HT-29 (cell line): ENCODE measurements around the gene PLOD1. TPM values are rescaled to one million over a fixed set of nuclear protein-coding genes. Genes with fewer than 3 reads are reported as not detected.
"Not testable (repeated sequence)": the region's sequence is repeated elsewhere in the genome, so short reads cannot be mapped to it uniquely, and the experiment has no call there.

Source experiments
- DNase-seq: peaks from one replicate; pipeline ENCODE4 v3.0.0-alpha.2; 2015; ENCODE audit warnings: low spot score
- total RNA-seq: library from RNA; depleted of rRNA; stranded (reverse); fragments of >200 nt; shearing (Covaris generic); gene quantifications from 2 replicates; pipeline ENCODE4 v1.2.3, GENCODE V29; 2014

PLOD1 gene
- total RNA-seq, 1 experiment from 2014 or later, result 45.6 TPM

GRCh38 chr1:11912482-11913216, 21.9 kb upstream of the PLOD1 start:
- not testable (repeated sequence) for DNase-seq

DNA sequence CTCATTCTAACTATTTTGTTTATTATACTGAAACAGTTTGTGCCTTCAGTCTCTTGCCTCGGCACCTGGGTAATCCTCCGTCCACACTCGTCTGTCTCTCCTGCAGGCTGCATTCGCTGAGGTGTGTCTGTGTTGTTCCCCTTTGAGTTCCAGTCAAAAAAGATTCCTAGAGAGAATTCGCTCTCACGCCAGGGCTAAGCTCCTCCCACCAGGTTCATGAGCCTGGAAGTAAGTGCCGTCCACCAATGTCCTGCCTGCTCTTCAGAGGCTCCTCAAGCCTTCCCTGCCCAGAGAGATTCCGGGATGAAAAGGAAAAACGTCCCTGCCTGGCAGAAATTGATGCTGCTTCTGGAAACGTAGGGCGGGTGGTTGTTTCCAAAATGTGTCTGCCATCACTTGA, 21.2 kb upstream of the PLOD1 start:
- peak; percentile 51 for DNase-seq

- no peak for DNase-seq
These were observed 20.5 kb upstream of the PLOD1 start for GRCh38 chr1:11914024-11914423.

DNA sequence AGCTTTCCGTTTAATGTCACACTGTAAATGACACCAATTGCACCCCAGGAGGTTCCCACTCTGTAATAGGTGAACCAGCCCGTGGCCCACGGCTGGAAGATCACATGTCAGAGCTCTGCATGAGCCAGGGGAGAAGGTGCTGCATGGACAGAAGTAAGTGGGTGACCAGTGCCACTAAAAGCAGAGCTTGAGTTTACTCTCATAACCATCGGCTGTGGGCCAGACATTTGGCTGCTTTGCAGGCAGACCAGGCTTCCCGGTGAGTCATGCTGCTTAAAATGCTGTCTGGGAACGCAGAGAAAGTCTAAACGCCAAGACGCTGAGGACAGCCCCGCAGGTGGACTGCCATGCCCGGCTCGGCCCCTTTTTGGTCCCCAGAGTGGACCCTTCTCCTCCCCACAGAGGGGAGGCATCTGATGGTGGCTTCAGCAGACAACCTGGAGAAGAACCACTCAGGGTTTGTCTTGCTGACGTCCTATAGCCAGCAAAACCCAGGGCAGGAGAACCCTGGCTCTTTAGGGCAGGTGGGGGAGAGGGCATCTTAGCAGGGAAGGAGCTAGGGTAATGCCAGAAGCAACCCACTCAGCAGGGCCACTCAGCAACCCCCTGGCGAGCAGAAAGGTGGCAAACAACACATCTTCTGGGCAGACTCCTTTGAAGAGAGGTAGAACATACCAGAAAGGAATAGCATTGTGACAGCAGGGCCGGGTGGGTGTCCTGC, 15.6 kb upstream of the PLOD1 start:
- no peak for DNase-seq

GRCh38 chr1:11919621-11920020, 14.9 kb upstream of the PLOD1 start:
- DNase-seq, result no peak

DNA sequence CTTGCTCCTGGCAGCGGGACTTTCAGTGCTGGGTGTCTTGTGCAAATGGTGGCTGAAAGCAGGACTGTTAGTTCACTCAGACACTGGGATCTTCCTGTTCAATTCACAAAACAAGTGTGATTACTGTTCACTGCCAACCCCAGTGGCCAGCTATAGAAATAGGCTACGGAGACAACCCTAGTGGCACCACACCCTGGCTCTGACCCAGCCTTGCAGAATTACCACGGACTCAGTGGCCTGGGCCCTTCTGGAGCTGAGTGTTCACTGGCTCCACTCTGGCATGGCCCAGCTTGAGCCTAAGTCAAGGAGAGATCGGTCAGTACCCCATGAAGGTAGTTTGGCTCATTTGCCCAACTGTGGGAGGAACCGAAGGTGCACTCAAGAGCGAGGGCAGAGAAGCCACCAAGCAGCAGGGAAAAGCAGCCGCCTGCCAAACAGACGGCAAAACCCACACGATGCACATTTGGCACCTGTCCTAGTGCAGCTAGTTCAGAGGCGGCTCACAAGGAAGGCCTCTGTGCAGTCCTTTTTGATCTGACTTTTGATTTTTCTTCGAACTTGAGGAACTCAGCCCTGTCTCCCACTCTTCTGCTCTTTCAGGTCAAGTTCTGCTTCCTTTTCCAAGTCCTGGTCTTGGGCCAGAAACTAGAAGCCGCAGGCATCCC, 14.1 kb upstream of the PLOD1 start:
- DNase-seq, result no peak

DNA sequence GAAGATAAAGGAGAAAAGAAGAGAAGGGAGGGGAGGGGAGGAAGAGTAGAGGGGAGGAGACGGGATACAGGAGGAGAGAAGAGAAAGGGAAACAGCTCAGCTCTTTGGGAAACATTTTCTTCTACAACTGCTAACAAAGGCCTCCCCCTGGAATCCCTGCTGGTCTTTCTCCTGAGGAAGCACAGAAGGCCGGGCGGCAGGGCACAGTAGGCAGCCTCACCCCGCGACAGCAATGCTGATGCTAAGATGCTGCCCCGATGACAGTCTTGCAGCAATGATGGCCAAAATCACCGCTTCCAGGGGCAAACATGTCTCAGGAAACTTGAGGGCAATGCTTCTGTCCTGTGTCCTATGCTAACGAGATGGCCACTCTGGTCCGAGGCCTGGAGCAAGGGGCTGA, 13.5 kb upstream of the PLOD1 start:
- no peak for DNase-seq

GRCh38 chr1:11923069-11923826, 11.3 kb upstream of the PLOD1 start:
- DNase-seq, result no peak

- no peak for DNase-seq
These were observed 10.7 kb upstream of the PLOD1 start for GRCh38 chr1:11923827-11924113.

DNA sequence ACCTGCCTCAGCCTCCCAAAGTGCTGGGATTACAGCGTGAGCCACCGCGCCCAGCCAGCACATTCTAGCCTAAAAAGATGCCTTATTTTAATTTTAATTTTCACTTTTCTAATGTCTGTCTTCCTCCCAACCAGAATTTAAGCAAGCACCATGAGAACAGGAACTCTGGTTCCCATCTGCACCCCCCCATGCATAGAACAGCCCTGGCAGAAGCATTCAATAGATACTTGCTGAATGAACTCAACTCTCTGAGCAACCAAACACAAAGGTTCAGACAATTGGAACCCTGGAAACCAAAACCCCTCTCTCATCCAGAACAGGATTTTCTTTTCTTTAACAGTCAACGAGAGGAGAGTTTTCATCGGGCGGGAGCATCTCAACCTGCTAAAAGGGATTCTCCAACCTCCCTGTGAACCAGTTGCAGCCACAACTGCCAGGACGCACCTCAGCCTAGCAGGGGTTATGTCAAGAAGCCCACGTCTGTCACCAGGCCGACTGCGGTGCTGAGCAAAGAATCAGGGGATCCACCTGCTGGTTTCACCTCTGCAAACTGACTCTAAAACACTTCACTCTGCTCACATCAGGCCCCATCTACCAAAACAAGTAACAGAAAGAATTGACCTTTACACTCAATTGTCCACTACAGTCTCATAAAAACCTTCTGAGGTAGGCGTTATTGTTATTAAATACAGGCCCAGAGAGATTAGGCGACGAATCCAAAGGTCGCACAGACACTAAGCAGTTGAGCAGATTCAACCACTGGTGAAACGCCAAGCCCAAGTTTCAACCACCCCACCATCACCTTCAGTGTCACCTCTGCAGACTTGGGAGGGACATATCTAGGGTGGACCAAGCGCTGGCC, 10.0 kb upstream of the PLOD1 start:
- no peak for DNase-seq

GRCh38 chr1:11925196-11925937, 9.2 kb upstream of the PLOD1 start:
- DNase-seq, result not testable (repeated sequence)

DNA sequence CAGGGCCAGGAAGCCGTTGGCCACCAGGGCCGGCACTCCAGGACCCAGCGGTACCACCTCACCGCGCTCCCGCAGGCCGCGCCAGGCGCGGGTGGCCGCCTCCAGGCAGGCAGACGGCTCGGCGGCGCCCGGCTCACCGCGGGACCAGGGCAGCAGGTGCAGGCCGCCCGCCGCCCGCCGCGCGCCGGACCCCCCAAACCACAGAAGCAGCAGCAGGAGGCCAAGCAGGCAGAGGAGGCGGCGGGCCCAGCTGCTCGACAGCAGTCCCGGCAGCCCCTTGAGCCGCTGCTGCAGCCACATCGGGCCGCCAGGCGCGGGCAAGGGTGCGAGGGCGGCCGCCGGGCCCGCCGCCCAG, 8.6 kb upstream of the PLOD1 start:
- DNase-seq, result no peak

DNA sequence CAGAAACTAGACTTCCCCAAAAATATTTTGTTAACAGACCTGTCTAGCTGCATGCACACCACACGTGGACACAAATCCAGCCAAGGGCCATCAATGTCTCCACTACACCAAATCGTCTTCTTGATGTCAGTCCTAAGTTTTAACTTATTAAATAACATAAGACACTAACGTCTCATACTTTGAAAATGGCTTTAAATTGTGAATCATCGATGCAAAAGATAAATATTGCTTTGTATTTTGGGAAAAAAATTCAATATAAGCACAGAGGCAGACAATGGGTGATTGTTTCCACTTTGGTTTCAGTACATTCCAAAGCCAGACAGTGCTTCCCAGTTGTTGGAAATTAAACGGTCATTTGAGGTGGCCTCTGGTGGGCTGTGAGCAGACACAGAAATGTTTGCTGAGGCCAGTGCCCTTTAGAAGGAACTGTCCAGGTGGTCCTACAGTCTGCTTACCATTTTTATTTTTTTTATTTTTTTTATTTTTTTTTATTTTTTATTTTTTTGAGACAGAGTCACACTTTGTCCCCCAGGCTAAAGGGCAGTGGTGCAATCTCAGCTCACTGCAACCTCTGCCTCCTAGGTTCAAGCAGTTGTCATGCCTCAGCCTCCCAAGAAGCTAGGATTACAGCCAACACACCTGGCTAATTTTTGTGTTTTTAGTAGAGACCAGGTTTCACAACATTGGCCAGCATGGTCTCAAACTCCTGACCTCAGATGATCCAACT, 6.5 kb upstream of the PLOD1 start:
- no peak for DNase-seq

GRCh38 chr1:11929849-11930248, 4.7 kb upstream of the PLOD1 start:
- DNase-seq, result no peak

DNA sequence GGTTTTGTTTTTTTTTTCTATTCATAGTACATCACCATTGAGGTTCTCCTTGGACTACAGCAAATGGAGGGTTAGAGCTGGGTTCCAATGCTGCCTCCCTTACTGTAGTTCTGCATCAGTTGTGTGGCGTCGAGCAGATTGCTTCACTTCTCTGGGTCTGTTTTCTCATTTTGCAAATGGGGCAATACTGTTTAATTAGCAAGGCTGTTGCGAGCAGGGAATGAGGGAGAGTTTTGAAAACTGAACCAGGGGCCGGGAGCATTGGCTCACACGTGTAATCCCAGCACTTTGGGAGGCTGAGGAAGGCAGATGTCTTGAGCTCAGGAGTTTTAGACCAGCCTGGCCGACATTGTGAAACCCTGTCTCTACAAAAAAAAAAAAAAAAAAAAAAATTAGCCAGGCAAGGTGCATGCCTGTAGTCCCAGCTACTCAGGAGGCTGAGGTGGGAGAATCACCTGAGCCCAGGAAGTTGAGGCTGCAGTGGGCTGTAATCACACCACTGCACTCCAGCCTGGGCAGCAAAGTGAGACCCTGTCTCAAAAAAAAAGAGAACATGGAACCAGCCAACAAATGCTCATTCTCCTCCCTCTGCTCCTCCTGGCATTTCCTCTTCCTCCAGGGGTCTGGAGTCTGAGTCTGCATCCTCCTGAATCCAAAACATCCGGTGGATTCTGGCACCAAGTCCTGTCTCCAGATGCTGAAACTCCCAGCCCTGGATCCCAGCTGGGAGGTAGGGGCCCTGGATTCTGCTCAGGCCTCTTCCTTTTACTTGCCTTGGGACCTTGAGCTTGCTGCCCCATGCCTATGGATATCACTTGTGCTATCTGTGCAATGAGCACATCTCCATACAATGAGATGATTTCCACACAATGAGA, 3.7 kb upstream of the PLOD1 start:
- no peak for DNase-seq

DNA sequence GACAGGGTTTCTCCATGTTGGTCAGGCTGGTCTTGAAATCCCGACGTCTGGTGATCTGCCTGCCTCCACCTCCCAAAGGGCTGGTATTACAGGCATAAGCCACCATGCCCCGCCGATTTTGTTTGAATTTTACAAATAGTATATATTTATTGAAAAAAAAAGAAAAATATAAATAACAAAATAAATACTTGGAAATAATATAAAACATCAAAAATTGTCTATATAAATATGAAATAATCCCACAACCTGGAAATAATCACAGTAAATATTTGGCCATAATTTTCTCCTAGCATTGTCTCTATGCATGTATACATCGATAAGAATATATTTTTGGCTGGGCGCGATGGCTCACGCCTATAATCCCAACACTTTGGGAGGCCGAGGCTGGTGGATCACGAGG, 2.7 kb upstream of the PLOD1 start:
- no peak for DNase-seq

DNA sequence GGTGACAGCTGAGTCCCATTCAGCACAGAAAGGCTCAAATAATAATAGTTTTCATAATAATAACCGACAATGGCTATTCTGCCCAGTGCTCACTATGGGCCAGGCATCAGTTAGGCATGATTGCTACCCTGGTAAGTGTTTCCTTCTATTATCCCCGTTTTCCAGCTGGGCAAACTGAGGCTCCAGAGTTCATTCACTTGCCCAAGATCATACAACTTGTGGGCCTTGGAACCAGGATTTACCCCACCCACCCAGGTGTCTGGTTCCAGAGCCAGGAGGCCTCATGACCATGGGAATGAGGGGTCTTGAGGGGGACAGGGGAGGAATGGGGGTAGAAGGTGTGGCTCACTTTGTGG, 518 bp downstream of the PLOD1 start:
- DNase-seq, result no peak

DNA sequence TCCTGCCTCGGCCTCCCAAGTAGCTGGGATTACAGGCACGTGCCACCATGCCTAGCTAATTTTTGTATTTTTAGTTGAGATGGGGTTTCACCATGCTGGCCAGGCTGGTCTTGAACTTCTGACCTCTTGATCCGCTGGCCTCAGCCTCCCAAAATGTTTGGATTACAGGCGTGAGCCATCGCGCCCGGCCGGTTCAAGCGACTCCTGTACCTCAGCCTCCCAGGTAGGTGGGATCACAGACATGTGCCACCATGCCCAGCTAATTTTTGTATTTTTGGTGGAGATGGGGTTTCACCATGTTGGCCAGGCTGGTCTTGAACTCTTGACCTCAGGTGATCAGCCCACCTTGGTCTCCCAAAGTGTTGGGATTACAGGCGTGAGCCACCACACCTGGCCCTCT, 1.2 kb downstream of the PLOD1 start:
- not testable (repeated sequence) for DNase-seq
